Measurements from ENCODE around the gene C4orf33.

C4orf33 gene

GRCh38 chr4:129145222-129145730 is 49.3 kb downstream of the C4orf33 start:
- H3K9me3 ChIP-seq (ENCODE audit: control insufficient read depth, low read length): no peaks in the 10 kb centered on the region
- H3K36me3 ChIP-seq (ENCODE audit: control insufficient read depth, insufficient read depth, low read length): no peaks in the 10 kb centered on the region
- H3K27me3 ChIP-seq (replicated peaks; ENCODE audit: control insufficient read depth, insufficient read depth, low read length, poor library complexity, severe bottlenecking): no peaks in the 10 kb centered on the region
- no peak for DNase-seq
- no peak overlapping the region for H3K27ac ChIP-seq (ENCODE audit: insufficient read depth, low read length, poor library complexity, severe bottlenecking)
- H3K4me3 ChIP-seq (ENCODE audit: insufficient read depth, low read depth, low read length, poor library complexity, severe bottlenecking): no peak overlapping the region
- H3K4me1 ChIP-seq (ENCODE audit: control insufficient read depth, insufficient read depth, low read length, poor library complexity, severe bottlenecking): no peaks in the 10 kb centered on the region

- H3K36me3 ChIP-seq (ENCODE audit: control insufficient read depth, insufficient read depth, low read length): no peaks in the 10 kb centered on the region
- no peak overlapping the region for H3K4me3 ChIP-seq (ENCODE audit: insufficient read depth, low read depth, low read length, poor library complexity, severe bottlenecking)
- no peaks in the 10 kb centered on the region for H3K9me3 ChIP-seq (ENCODE audit: control insufficient read depth, low read length)
- no peaks in the 10 kb centered on the region for H3K27me3 ChIP-seq (replicated peaks; ENCODE audit: control insufficient read depth, insufficient read depth, low read length, poor library complexity, severe bottlenecking)
- no peak overlapping the region for H3K27ac ChIP-seq (ENCODE audit: insufficient read depth, low read length, poor library complexity, severe bottlenecking)
- H3K4me1 ChIP-seq (ENCODE audit: control insufficient read depth, insufficient read depth, low read length, poor library complexity, severe bottlenecking): no peaks in the 10 kb centered on the region
- no peak for DNase-seq
Observed at GRCh38 chr4:129146639-129147038, 50.7 kb downstream of the C4orf33 start.

- Histone ChIP-seq H3K4me1 (ENCODE audit: control insufficient read depth, insufficient read depth, low read length, poor library complexity, severe bottlenecking) (no peaks in the 10 kb centered on the region), H3K4me3 (ENCODE audit: insufficient read depth, low read depth, low read length, poor library complexity, severe bottlenecking) (no peak overlapping the region), H3K9me3 (ENCODE audit: control insufficient read depth, low read length) (no peaks in the 10 kb centered on the region), H3K36me3 (ENCODE audit: control insufficient read depth, insufficient read depth, low read length) (no peaks in the 10 kb centered on the region), H3K27me3 (replicated peaks; ENCODE audit: control insufficient read depth, insufficient read depth, low read length, poor library complexity, severe bottlenecking) (no peaks in the 10 kb centered on the region), H3K27ac (ENCODE audit: insufficient read depth, low read length, poor library complexity, severe bottlenecking) (no peak overlapping the region)
- DNase-seq: no peak
Observed at GRCh38 chr4:129148892-129149291, 52.9 kb downstream of the C4orf33 start.

GRCh38 chr4:129149906-129150305 is 54.0 kb downstream of the C4orf33 start:
- no peak overlapping the region for H3K27ac ChIP-seq (ENCODE audit: insufficient read depth, low read length, poor library complexity, severe bottlenecking)
- H3K4me3 ChIP-seq (ENCODE audit: insufficient read depth, low read depth, low read length, poor library complexity, severe bottlenecking): no peak overlapping the region
- no peaks in the 10 kb centered on the region for H3K9me3 ChIP-seq (ENCODE audit: control insufficient read depth, low read length)
- no peaks in the 10 kb centered on the region for H3K4me1 ChIP-seq (ENCODE audit: control insufficient read depth, insufficient read depth, low read length, poor library complexity, severe bottlenecking)
- no peaks in the 10 kb centered on the region for H3K27me3 ChIP-seq (replicated peaks; ENCODE audit: control insufficient read depth, insufficient read depth, low read length, poor library complexity, severe bottlenecking)
- no peak for DNase-seq
- no peaks in the 10 kb centered on the region for H3K36me3 ChIP-seq (ENCODE audit: control insufficient read depth, insufficient read depth, low read length)

GRCh38 chr4:129152350-129152749 is 56.4 kb downstream of the C4orf33 start:
- H3K9me3 ChIP-seq (ENCODE audit: control insufficient read depth, low read length): no peaks in the 10 kb centered on the region
- no peak for DNase-seq
- H3K27me3 ChIP-seq (replicated peaks; ENCODE audit: control insufficient read depth, insufficient read depth, low read length, poor library complexity, severe bottlenecking): no peaks in the 10 kb centered on the region
- no peak overlapping the region for H3K27ac ChIP-seq (ENCODE audit: insufficient read depth, low read length, poor library complexity, severe bottlenecking)
- no peak overlapping the region for H3K4me3 ChIP-seq (ENCODE audit: insufficient read depth, low read depth, low read length, poor library complexity, severe bottlenecking)
- H3K4me1 ChIP-seq (ENCODE audit: control insufficient read depth, insufficient read depth, low read length, poor library complexity, severe bottlenecking): no peaks in the 10 kb centered on the region
- no peaks in the 10 kb centered on the region for H3K36me3 ChIP-seq (ENCODE audit: control insufficient read depth, insufficient read depth, low read length)

- Histone ChIP-seq H3K27ac (ENCODE audit: insufficient read depth, low read length, poor library complexity, severe bottlenecking) (no peak overlapping the region), H3K27me3 (replicated peaks; ENCODE audit: control insufficient read depth, insufficient read depth, low read length, poor library complexity, severe bottlenecking) (no peaks in the 10 kb centered on the region), H3K36me3 (ENCODE audit: control insufficient read depth, insufficient read depth, low read length) (no peaks in the 10 kb centered on the region), H3K4me3 (ENCODE audit: insufficient read depth, low read depth, low read length, poor library complexity, severe bottlenecking) (no peak overlapping the region), H3K9me3 (ENCODE audit: control insufficient read depth, low read length) (no peaks in the 10 kb centered on the region), H3K4me1 (ENCODE audit: control insufficient read depth, insufficient read depth, low read length, poor library complexity, severe bottlenecking) (no peaks in the 10 kb centered on the region)
- no peak for DNase-seq
Observed at GRCh38 chr4:129153700-129154099, 57.7 kb downstream of the C4orf33 start.

GRCh38 chr4:129162450-129162849 is 66.5 kb downstream of the C4orf33 start:
- H3K27ac ChIP-seq (ENCODE audit: insufficient read depth, low read length, poor library complexity, severe bottlenecking): no peak overlapping the region
- no peak overlapping the region for H3K4me3 ChIP-seq (ENCODE audit: insufficient read depth, low read depth, low read length, poor library complexity, severe bottlenecking)
- H3K27me3 ChIP-seq (replicated peaks; ENCODE audit: control insufficient read depth, insufficient read depth, low read length, poor library complexity, severe bottlenecking): peaks cover 4% of the 10 kb centered on the region

GRCh38 chr4:129163427-129163826 is 67.5 kb downstream of the C4orf33 start:
- Histone ChIP-seq H3K4me3 (ENCODE audit: insufficient read depth, low read depth, low read length, poor library complexity, severe bottlenecking) (no peak overlapping the region), H3K36me3 (ENCODE audit: control insufficient read depth, insufficient read depth, low read length) (no peaks in the 10 kb centered on the region), H3K4me1 (ENCODE audit: control insufficient read depth, insufficient read depth, low read length, poor library complexity, severe bottlenecking) (no peaks in the 10 kb centered on the region), H3K27me3 (replicated peaks; ENCODE audit: control insufficient read depth, insufficient read depth, low read length, poor library complexity, severe bottlenecking) (peaks cover 4% of the 10 kb centered on the region), H3K27ac (ENCODE audit: insufficient read depth, low read length, poor library complexity, severe bottlenecking) (no peak overlapping the region), H3K9me3 (ENCODE audit: control insufficient read depth, low read length) (no peaks in the 10 kb centered on the region)
- no peak for DNase-seq

More at GRCh38 chr4:129162450-129162849, 66.5 kb downstream of the C4orf33 start:
- H3K36me3 ChIP-seq (ENCODE audit: control insufficient read depth, insufficient read depth, low read length): no peaks in the 10 kb centered on the region
- no peak for DNase-seq
- H3K4me1 ChIP-seq (ENCODE audit: control insufficient read depth, insufficient read depth, low read length, poor library complexity, severe bottlenecking): no peaks in the 10 kb centered on the region
- no peaks in the 10 kb centered on the region for H3K9me3 ChIP-seq (ENCODE audit: control insufficient read depth, low read length)

GRCh38 chr4:129164243-129164642 is 68.3 kb downstream of the C4orf33 start:
- H3K9me3 ChIP-seq (ENCODE audit: control insufficient read depth, low read length): no peaks in the 10 kb centered on the region
- H3K36me3 ChIP-seq (ENCODE audit: control insufficient read depth, insufficient read depth, low read length): no peaks in the 10 kb centered on the region
- H3K4me3 ChIP-seq (ENCODE audit: insufficient read depth, low read depth, low read length, poor library complexity, severe bottlenecking): no peak overlapping the region
- H3K27ac ChIP-seq (ENCODE audit: insufficient read depth, low read length, poor library complexity, severe bottlenecking): no peak overlapping the region
- H3K27me3 ChIP-seq (replicated peaks; ENCODE audit: control insufficient read depth, insufficient read depth, low read length, poor library complexity, severe bottlenecking): peaks cover 4% of the 10 kb centered on the region
- DNase-seq: no peak
- no peaks in the 10 kb centered on the region for H3K4me1 ChIP-seq (ENCODE audit: control insufficient read depth, insufficient read depth, low read length, poor library complexity, severe bottlenecking)

All from effector memory CD4-positive, alpha-beta T cell (primary cell).